Muscle of leg (tissue), 11 donors: ENCODE data around the gene PLPP7. TPM values are rescaled to one million over a fixed set of nuclear protein-coding genes. Genes with fewer than 3 reads are reported as not detected.
"Not testable (repeated sequence)": the region's sequence is repeated elsewhere in the genome, so short reads cannot be mapped to it uniquely, and the experiment has no call there.

ENCODE experiments used
- DNase-seq: peaks from one replicate; pipeline ENCODE4 v3.0.0; 2013
- H3K27ac ChIP-seq: one replicate; pipeline ENCODE4 v1.5.1; 2013; ENCODE audit warnings: mild to moderate bottlenecking, low read length, control low read depth
- H3K27me3 ChIP-seq: one replicate; pipeline ENCODE4 v1.6.1; 2013; ENCODE audit warnings: low read length; ENCODE audit not compliant: control insufficient read depth, insufficient read depth
- H3K36me3 ChIP-seq: one replicate; pipeline ENCODE4 v1.6.1; 2013; ENCODE audit warnings: low read length; ENCODE audit not compliant: control insufficient read depth, insufficient read depth
- H3K4me1 ChIP-seq: one replicate; pipeline ENCODE4 v1.6.1; 2013; ENCODE audit warnings: low read length; ENCODE audit not compliant: control insufficient read depth, insufficient read depth
- H3K4me3 ChIP-seq: one replicate; pipeline ENCODE4 v1.5.1; 2013; ENCODE audit warnings: low read length, control low read depth
- H3K9me3 ChIP-seq: replicated peaks from 2 replicates; pipeline ENCODE4 v1.6.1; 2013; ENCODE audit warnings: low read depth, low read length; ENCODE audit not compliant: control insufficient read depth
- WGBS: methylation state at CpG from one replicate; pipeline ENCODE4 v1.1.5; 2013; ENCODE audit warnings: missing lambda C conversion rate; ENCODE audit not compliant: insufficient coverage; 5-methylcytosine and 5-hydroxymethylcytosine counted together
- polyA plus RNA-seq, 8 donors: library from polyadenylated mRNA; unstranded; fragments of 120-200 nt; gene quantifications; one replicate each; pipeline versions ENCODE4 v1.2.1 to v1.2.3, GENCODE V29; 2013; ENCODE audit warnings: inconsistent platforms in 1 of 8, low replicate concordance in 1 of 8; ENCODE audit not compliant: insufficient read length in 8 of 8, insufficient read depth in 1 of 8
- total RNA-seq: library from RNA; stranded (reverse); fragments of 120-200 nt; gene quantifications from one replicate; pipeline ENCODE4 v1.2.4, GENCODE V29; 2013

Gene PLPP7
- total and polyA plus RNA-seq, 9 donors, result 24.8 to 52.4 (median 37.2) TPM

DNA sequence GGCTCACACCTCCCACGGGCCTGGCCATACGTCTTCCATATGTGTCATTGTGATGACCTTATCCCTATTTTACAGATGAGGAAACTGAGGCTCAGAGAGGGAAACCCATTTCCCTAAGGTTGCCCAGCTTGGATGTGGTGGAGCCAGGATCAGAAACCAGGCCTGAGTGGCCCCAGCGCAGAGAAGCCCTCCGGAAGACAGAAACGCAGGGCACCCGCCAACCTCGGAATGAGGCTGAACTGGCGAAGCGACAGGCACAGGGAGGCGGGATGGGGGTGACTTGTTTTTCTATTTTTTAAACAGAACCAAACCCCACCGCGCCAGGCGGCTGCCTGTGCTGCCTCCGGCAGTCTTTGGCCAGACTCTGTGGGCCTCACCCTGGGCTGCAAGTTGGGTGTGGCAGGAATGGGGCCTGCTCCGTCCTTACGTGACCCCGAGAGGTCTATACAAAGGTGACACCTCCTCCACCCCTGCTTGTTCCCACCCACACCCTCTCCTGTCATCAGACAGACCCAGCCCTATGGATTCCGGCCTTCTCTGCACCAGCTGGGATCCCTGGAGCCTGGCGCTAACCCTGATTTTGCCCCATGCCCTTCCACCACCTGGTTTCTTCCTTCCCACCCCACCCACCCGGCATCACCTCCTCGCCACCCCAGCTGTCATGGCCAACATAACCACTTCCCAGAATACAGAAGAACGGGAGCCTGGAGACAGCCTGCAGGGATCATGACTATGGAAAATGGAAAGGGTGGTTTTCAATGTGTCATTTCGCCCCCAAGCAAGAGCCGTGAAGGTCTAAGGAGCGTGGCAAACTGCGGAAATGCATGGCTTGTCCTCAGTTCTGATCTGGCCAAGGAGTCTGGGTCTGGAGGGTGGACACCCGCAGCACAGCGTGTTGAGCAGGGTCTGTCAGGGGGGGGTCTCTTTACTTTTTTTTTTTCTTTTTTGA, 23.6 kb downstream of the PLPP7 start:
- Histone ChIP-seq H3K36me3 (peaks cover 2% of the 10 kb centered on the region), H3K4me3 (no peak overlapping the region), H3K27me3 (no peaks in the 10 kb centered on the region), H3K9me3 (no peaks in the 10 kb centered on the region), H3K27ac (no peak overlapping the region), H3K4me1 (peaks cover 25% of the 10 kb centered on the region)
- 92% methylated on average over 9 of the region's 28 CpGs for WGBS
- no peak for DNase-seq

DNA sequence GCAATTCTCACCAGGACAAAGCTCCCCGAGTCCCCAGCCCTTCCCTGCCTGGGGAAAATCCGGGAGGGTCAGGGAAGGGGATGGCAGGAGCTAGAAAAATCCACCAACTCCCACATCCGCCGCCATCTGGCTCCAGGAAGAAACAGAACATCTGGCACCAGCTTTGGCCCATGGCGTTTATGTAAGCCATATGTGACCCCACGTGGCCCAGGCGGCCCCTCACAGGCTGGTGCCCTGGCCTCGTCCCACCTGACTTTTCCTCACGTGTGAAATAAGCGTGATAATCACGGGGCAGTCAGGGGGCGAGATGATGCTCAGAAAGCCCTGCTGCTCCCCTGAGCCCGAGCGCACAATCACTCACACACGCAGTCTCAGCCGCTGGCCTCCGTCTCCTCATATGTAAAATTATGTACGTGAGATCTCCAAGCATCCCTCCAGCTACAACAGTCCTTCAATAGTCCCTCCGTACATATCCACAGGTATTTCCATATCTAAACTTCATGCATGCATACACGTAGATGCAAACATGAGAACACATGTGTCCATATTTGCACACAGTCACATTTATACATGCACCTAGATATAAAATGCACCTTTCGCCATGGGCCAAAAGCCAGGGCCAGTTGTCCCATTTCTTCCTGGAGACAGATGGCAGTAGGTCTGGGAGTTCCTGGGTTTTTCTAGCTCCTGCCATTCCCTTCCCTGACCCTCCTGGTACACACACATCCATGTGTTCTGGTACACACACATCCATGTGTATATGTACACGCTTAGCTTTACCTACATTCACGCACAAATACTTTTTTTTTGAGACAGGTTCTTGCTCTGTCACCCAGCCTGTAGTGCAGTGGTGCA, 28.9 kb downstream of the PLPP7 start:
- no peak overlapping the region for H3K4me3 ChIP-seq
- WGBS, result 34% methylated on average over 16 of the region's 23 CpGs
- peak overlapping the region; percentile 29 for H3K27ac ChIP-seq
- peaks cover 31% of the 10 kb centered on the region for H3K4me1 ChIP-seq
- H3K27me3 ChIP-seq, result no peaks in the 10 kb centered on the region
- peak; percentile 59 for DNase-seq
- no peaks in the 10 kb centered on the region for H3K9me3 ChIP-seq
- H3K36me3 ChIP-seq, result no peaks in the 10 kb centered on the region

DNA sequence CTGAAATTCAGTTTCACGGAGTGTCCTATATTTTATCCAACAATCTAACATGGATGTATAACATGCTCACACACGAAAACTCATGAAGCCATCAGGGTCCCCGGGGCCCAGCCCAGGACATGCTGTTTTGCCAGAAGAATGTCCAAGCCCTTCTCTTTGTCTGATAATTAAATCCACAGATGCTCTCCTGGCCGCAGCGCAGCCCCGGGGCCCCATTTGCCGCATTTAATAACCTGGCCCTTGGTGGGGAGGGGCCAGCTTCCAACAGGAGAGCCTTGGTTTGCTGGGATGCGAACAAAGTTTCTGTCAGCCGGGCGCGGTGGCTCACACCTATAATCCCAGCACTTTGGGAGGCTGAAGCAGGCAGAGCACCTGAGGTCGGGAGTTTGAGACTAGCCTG, 30.0 kb downstream of the PLPP7 start:
- DNase-seq, result peak; percentile 93
- Histone ChIP-seq H3K27me3 (no peaks in the 10 kb centered on the region), H3K36me3 (no peaks in the 10 kb centered on the region), H3K9me3 (no peaks in the 10 kb centered on the region), H3K4me1 (peaks cover 30% of the 10 kb centered on the region), H3K27ac (peak overlapping the region; percentile 81), H3K4me3 (no peak overlapping the region)
- 17% methylated on average over 8 of the region's 12 CpGs for WGBS

DNA sequence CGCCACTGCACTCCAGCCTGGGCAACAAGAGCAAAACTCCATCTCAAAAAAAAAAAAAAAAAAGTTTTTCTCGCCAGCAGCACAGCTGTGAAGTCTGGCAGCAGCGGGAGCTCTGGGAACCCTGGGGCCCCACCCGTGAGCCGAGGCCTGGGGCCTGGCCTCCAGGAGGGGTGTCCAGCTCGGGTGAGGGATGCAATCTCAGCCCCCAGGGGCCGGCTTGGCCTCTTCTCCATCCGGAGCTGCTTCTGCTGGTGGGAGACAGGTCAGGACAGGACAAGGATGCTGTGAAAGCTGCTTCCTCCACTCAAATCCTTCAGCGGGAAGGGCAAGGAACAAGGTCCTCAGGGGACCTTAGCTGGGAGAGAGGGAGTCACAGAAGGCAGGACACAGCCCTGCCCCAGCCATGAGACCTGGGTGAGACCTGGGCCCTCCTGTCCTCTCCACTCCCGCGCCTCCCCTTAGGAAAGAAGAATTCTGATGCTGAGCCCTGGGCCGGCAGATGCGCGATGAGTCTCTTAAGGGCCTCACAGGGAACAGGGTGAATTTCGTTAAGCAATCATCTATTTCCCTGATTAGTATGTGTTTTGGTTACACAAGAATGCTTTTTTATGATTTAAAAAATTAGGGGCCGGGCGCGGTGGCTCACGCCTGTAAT, 30.6 kb downstream of the PLPP7 start:
- H3K27ac ChIP-seq, result peak overlapping the region; percentile 81
- no peaks in the 10 kb centered on the region for H3K9me3 ChIP-seq
- peak; percentile 95 for DNase-seq
- no peaks in the 10 kb centered on the region for H3K27me3 ChIP-seq
- no peaks in the 10 kb centered on the region for H3K36me3 ChIP-seq
- no peak overlapping the region for H3K4me3 ChIP-seq
- H3K4me1 ChIP-seq, result peaks cover 26% of the 10 kb centered on the region
- 0% methylated on average over 4 of the region's 19 CpGs for WGBS

- no peak for DNase-seq
- WGBS, result 72% methylated on average over 6 of the region's 8 CpGs
- Histone ChIP-seq H3K27me3 (no peaks in the 10 kb centered on the region), H3K4me1 (peaks cover 22% of the 10 kb centered on the region), H3K4me3 (no peak overlapping the region), H3K9me3 (no peaks in the 10 kb centered on the region), H3K27ac (no peak overlapping the region), H3K36me3 (no peaks in the 10 kb centered on the region)
Measured at GRCh38 chr9:131323629-131324028, 34.1 kb downstream of the PLPP7 start.

- H3K27ac ChIP-seq, result no peak overlapping the region
- no peaks in the 10 kb centered on the region for H3K9me3 ChIP-seq
- no peaks in the 10 kb centered on the region for H3K27me3 ChIP-seq
- no peak for DNase-seq
- peaks cover 24% of the 10 kb centered on the region for H3K4me1 ChIP-seq
- no peaks in the 10 kb centered on the region for H3K36me3 ChIP-seq
- no peak overlapping the region for H3K4me3 ChIP-seq
- whole genome bisulfite sequencing, result 84% methylated on average over 17 of the region's 21 CpGs
Measured at GRCh38 chr9:131324736-131325679, 35.5 kb downstream of the PLPP7 start.

- H3K27ac ChIP-seq, result no peak overlapping the region
- whole genome bisulfite sequencing, result 77% methylated on average over 6 of the region's 11 CpGs
- H3K27me3 ChIP-seq, result no peaks in the 10 kb centered on the region
- no peaks in the 10 kb centered on the region for H3K36me3 ChIP-seq
- H3K4me1 ChIP-seq, result peaks cover 35% of the 10 kb centered on the region
- H3K4me3 ChIP-seq, result no peak overlapping the region
- DNase-seq, result no peak
- no peaks in the 10 kb centered on the region for H3K9me3 ChIP-seq
Measured at GRCh38 chr9:131329241-131329641, 39.7 kb downstream of the PLPP7 start.

- Histone ChIP-seq H3K9me3 (no peaks in the 10 kb centered on the region), H3K27ac (peak overlapping the region; percentile 72), H3K4me3 (no peak overlapping the region), H3K36me3 (no peaks in the 10 kb centered on the region), H3K27me3 (no peaks in the 10 kb centered on the region), H3K4me1 (peaks cover 42% of the 10 kb centered on the region)
- WGBS, result 43% methylated on average over 4 of the region's 18 CpGs
- peak; percentile 42 for DNase-seq
Measured at GRCh38 chr9:131330814-131331600, 41.5 kb downstream of the PLPP7 start.

DNA sequence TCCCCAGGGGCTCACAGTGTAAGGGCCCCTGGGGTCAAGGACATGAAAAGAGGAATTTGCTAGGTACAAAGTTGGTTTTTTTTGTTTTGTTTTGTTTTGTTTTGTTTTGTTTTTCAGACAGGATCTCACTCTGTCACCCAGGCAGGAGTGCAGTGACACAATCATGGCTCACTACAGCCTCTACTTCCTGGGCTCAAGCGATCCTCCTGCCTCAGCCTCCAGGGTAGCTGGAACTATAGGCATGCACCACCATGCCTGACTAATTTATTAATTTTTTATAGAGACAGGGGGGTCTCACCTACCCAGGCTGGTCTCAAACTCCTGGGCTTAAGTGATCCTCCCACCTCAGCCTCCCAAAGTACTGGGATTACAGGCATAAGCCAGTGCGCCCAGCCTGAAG, 42.5 kb downstream of the PLPP7 start:
- not testable (repeated sequence) for H3K27ac ChIP-seq, H3K36me3 ChIP-seq, H3K27me3 ChIP-seq, H3K4me3 ChIP-seq, DNase-seq, H3K9me3 ChIP-seq
- H3K4me1 ChIP-seq, result peaks cover 46% of the 10 kb centered on the region
- no CpG with 5 or more reads among the region's 2 CpGs for WGBS
